ENCODE data around the gene QRICH1.

Gene QRICH1

GRCh38 chr3:49093853-49094767 is at the start of gene QRICH1:
Gene QRICH1 (minus strand): TSS chr3:49094071. CDS start chr3:49077017, 17,054 bp downstream.
- H3K27ac ChIP-seq (ENCODE audit: low read depth, low read length): peak within 1 kb of the TSS; percentile 97
- H3K27me3 ChIP-seq (ENCODE audit: control insufficient read depth, insufficient read depth, low read length): no peaks in the 10 kb centered on the region
- peak within 1 kb of the TSS; percentile 83 for H3K9ac ChIP-seq (ENCODE audit: low read length)
- H3K4me3 ChIP-seq (ENCODE audit: low read length): peak within 1 kb of the TSS; percentile 97
- peaks cover 19% of the 10 kb centered on the region for H3K36me3 ChIP-seq (ENCODE audit: control insufficient read depth, insufficient read depth, low read length)
- H3K4me1 ChIP-seq (ENCODE audit: control insufficient read depth, insufficient read depth, low read length): peaks cover 14% of the 10 kb centered on the region

GRCh38 chr3:49140080-49140479 is 46.2 kb upstream of the QRICH1 start:
- no peak overlapping the region for H3K4me3 ChIP-seq (ENCODE audit: low read length)
- no peaks in the 10 kb centered on the region for H3K27me3 ChIP-seq (ENCODE audit: control insufficient read depth, insufficient read depth, low read length)
- H3K36me3 ChIP-seq (ENCODE audit: control insufficient read depth, insufficient read depth, low read length): no peaks in the 10 kb centered on the region
- H3K27ac ChIP-seq (ENCODE audit: low read depth, low read length): no peak overlapping the region
- H3K4me1 ChIP-seq (ENCODE audit: control insufficient read depth, insufficient read depth, low read length): no peaks in the 10 kb centered on the region
- no peak overlapping the region for H3K9ac ChIP-seq (ENCODE audit: low read length)

GRCh38 chr3:49135499-49135898 is 41.6 kb upstream of the QRICH1 start:
- Histone ChIP-seq H3K4me3 (ENCODE audit: low read length) (no peak overlapping the region), H3K27me3 (ENCODE audit: control insufficient read depth, insufficient read depth, low read length) (no peaks in the 10 kb centered on the region), H3K9ac (ENCODE audit: low read length) (no peak overlapping the region), H3K27ac (ENCODE audit: low read depth, low read length) (no peak overlapping the region), H3K36me3 (ENCODE audit: control insufficient read depth, insufficient read depth, low read length) (peaks cover 2% of the 10 kb centered on the region), H3K4me1 (ENCODE audit: control insufficient read depth, insufficient read depth, low read length) (peaks cover 12% of the 10 kb centered on the region)

GRCh38 chr3:49134471-49135265 is 40.8 kb upstream of the QRICH1 start:
- Histone ChIP-seq H3K4me3 (ENCODE audit: low read length) (no peak overlapping the region), H3K4me1 (ENCODE audit: control insufficient read depth, insufficient read depth, low read length) (peaks cover 12% of the 10 kb centered on the region), H3K27me3 (ENCODE audit: control insufficient read depth, insufficient read depth, low read length) (no peaks in the 10 kb centered on the region), H3K9ac (ENCODE audit: low read length) (no peak overlapping the region), H3K36me3 (ENCODE audit: control insufficient read depth, insufficient read depth, low read length) (peaks cover 2% of the 10 kb centered on the region), H3K27ac (ENCODE audit: low read depth, low read length) (no peak overlapping the region)

- Histone ChIP-seq H3K9ac (ENCODE audit: low read length) (peak overlapping the region; percentile 32), H3K4me1 (ENCODE audit: control insufficient read depth, insufficient read depth, low read length) (peaks cover 12% of the 10 kb centered on the region), H3K27me3 (ENCODE audit: control insufficient read depth, insufficient read depth, low read length) (no peaks in the 10 kb centered on the region), H3K36me3 (ENCODE audit: control insufficient read depth, insufficient read depth, low read length) (peaks cover 2% of the 10 kb centered on the region), H3K27ac (ENCODE audit: low read depth, low read length) (peak overlapping the region; percentile 91), H3K4me3 (ENCODE audit: low read length) (peak overlapping the region; percentile 88)
Observed at GRCh38 chr3:49133226-49133951, 39.5 kb upstream of the QRICH1 start.

- peaks cover 12% of the 10 kb centered on the region for H3K4me1 ChIP-seq (ENCODE audit: control insufficient read depth, insufficient read depth, low read length)
- peaks cover 2% of the 10 kb centered on the region for H3K36me3 ChIP-seq (ENCODE audit: control insufficient read depth, insufficient read depth, low read length)
- H3K27ac ChIP-seq (ENCODE audit: low read depth, low read length): peak within 1 kb of the TSS; percentile 91
- H3K9ac ChIP-seq (ENCODE audit: low read length): peak within 1 kb of the TSS; percentile 41
- H3K4me3 ChIP-seq (ENCODE audit: low read length): peak within 1 kb of the TSS; percentile 88
- no peaks in the 10 kb centered on the region for H3K27me3 ChIP-seq (ENCODE audit: control insufficient read depth, insufficient read depth, low read length)
Observed at GRCh38 chr3:49132437-49133225, 38.8 kb upstream of the QRICH1 start, which contains the start of gene LAMB2. Gene LAMB2 (minus strand): TSS chr3:49133050. CDS start chr3:49132867, 183 bp downstream.

- H3K4me1 ChIP-seq (ENCODE audit: control insufficient read depth, insufficient read depth, low read length): peaks cover 12% of the 10 kb centered on the region
- peak overlapping the region; percentile 88 for H3K4me3 ChIP-seq (ENCODE audit: low read length)
- H3K36me3 ChIP-seq (ENCODE audit: control insufficient read depth, insufficient read depth, low read length): peaks cover 2% of the 10 kb centered on the region
- no peaks in the 10 kb centered on the region for H3K27me3 ChIP-seq (ENCODE audit: control insufficient read depth, insufficient read depth, low read length)
- H3K27ac ChIP-seq (ENCODE audit: low read depth, low read length): peak overlapping the region; percentile 91
- H3K9ac ChIP-seq (ENCODE audit: low read length): peak overlapping the region; percentile 41
Observed at GRCh38 chr3:49132073-49132436, 38.2 kb upstream of the QRICH1 start.

- Histone ChIP-seq H3K27me3 (ENCODE audit: control insufficient read depth, insufficient read depth, low read length) (no peaks in the 10 kb centered on the region), H3K9ac (ENCODE audit: low read length) (no peak overlapping the region), H3K4me3 (ENCODE audit: low read length) (peak overlapping the region; percentile 88), H3K36me3 (ENCODE audit: control insufficient read depth, insufficient read depth, low read length) (peaks cover 2% of the 10 kb centered on the region), H3K4me1 (ENCODE audit: control insufficient read depth, insufficient read depth, low read length) (peaks cover 12% of the 10 kb centered on the region), H3K27ac (ENCODE audit: low read depth, low read length) (no peak overlapping the region)
Observed at GRCh38 chr3:49131576-49131975, 37.7 kb upstream of the QRICH1 start.

GRCh38 chr3:49131040-49131439 is 37.2 kb upstream of the QRICH1 start:
- Histone ChIP-seq H3K4me3 (ENCODE audit: low read length) (no peak overlapping the region), H3K4me1 (ENCODE audit: control insufficient read depth, insufficient read depth, low read length) (peaks cover 12% of the 10 kb centered on the region), H3K27ac (ENCODE audit: low read depth, low read length) (no peak overlapping the region), H3K36me3 (ENCODE audit: control insufficient read depth, insufficient read depth, low read length) (peaks cover 6% of the 10 kb centered on the region), H3K9ac (ENCODE audit: low read length) (no peak overlapping the region), H3K27me3 (ENCODE audit: control insufficient read depth, insufficient read depth, low read length) (no peaks in the 10 kb centered on the region)

GRCh38 chr3:49124991-49125670 is 31.3 kb upstream of the QRICH1 start:
- Histone ChIP-seq H3K4me1 (ENCODE audit: control insufficient read depth, insufficient read depth, low read length) (peaks cover 3% of the 10 kb centered on the region), H3K9ac (ENCODE audit: low read length) (no peak overlapping the region), H3K27ac (ENCODE audit: low read depth, low read length) (no peak overlapping the region), H3K36me3 (ENCODE audit: control insufficient read depth, insufficient read depth, low read length) (peaks cover 20% of the 10 kb centered on the region), H3K27me3 (ENCODE audit: control insufficient read depth, insufficient read depth, low read length) (no peaks in the 10 kb centered on the region), H3K4me3 (ENCODE audit: low read length) (no peak overlapping the region)

GRCh38 chr3:49124203-49124602 is 30.3 kb upstream of the QRICH1 start:
- no peaks in the 10 kb centered on the region for H3K27me3 ChIP-seq (ENCODE audit: control insufficient read depth, insufficient read depth, low read length)
- peaks cover 20% of the 10 kb centered on the region for H3K36me3 ChIP-seq (ENCODE audit: control insufficient read depth, insufficient read depth, low read length)
- H3K4me1 ChIP-seq (ENCODE audit: control insufficient read depth, insufficient read depth, low read length): peaks cover 10% of the 10 kb centered on the region
- no peak overlapping the region for H3K27ac ChIP-seq (ENCODE audit: low read depth, low read length)
- H3K4me3 ChIP-seq (ENCODE audit: low read length): no peak overlapping the region
- H3K9ac ChIP-seq (ENCODE audit: low read length): no peak overlapping the region

Measured in rectal smooth muscle tissue (tissue), 1 donor.